HEK293T (cell line): ENCODE measurements around the gene UGT1A10.
A peak's percentile ranks its signal among the peaks of the same experiment; 100 is the strongest.

Source experiments
- CTCF ChIA-PET: fragments of 350-600 bp; formaldehyde crosslinking; extraction: SDS; loops from one replicate; lab custom pipeline; 2021; ENCODE audit warnings: antibody characterized with exemption, inconsistent platforms; lab: Yijun Ruan, JAX
- POLR2A ChIA-PET: fragments of 350-600 bp; formaldehyde crosslinking; extraction: SDS; loops from one replicate; lab custom pipeline; 2020; ENCODE audit warnings: antibody characterized with exemption, inconsistent platforms; lab: Yijun Ruan, JAX
- DNase-seq: peaks from one replicate; pipeline ENCODE4 v3.0.0; 2012; ENCODE audit warnings: mixed read lengths; ENCODE audit errors: extremely low spot score
- ARNT ChIP-seq: fragments of 450-650 bp; IDR thresholded peaks from 2 replicates; pipeline ENCODE4 v1.6.1; 2017; ENCODE audit warnings: mild to moderate bottlenecking
- BHLHE40 ChIP-seq: fragments of 450-650 bp; IDR thresholded peaks from 2 replicates; pipeline ENCODE4 v1.6.1; 2016; ENCODE audit warnings: mild to moderate bottlenecking, moderate library complexity, borderline replicate concordance
- CTBP1 ChIP-seq: fragments of 450-650 bp; IDR thresholded peaks from 2 replicates; pipeline ENCODE4 v1.6.1; 2016; ENCODE audit warnings: borderline replicate concordance
- ELF4 ChIP-seq: fragments of 450-650 bp; IDR thresholded peaks from 2 replicates; pipeline ENCODE4 v1.6.1; 2017; ENCODE audit warnings: antibody characterized with exemption
- FOXA1 ChIP-seq: fragments of 450-650 bp; IDR thresholded peaks from 2 replicates; pipeline ENCODE4 v1.6.1; 2016; ENCODE audit warnings: mild to moderate bottlenecking
- FOXK2 ChIP-seq: fragments of 450-650 bp; IDR thresholded peaks from 2 replicates; pipeline ENCODE4 v1.6.1; 2016; ENCODE audit warnings: mild to moderate bottlenecking
- FOXM1 ChIP-seq: fragments of 450-650 bp; IDR thresholded peaks from 2 replicates; pipeline ENCODE4 v1.6.1; 2017; ENCODE audit warnings: mild to moderate bottlenecking, borderline replicate concordance
- HDGF ChIP-seq: fragments of 450-650 bp; IDR thresholded peaks from 2 replicates; pipeline ENCODE4 v1.6.1; 2017; ENCODE audit warnings: antibody characterized with exemption, borderline replicate concordance
- L3MBTL2 ChIP-seq: fragments of 450-650 bp; conservative IDR thresholded peaks from 2 replicates; pipeline ENCODE4 v1.6.1; 2016; ENCODE audit warnings: mild to moderate bottlenecking
- LEF1 ChIP-seq: fragments of 450-650 bp; IDR thresholded peaks from 2 replicates; pipeline ENCODE4 v1.6.1; 2017; ENCODE audit warnings: mild to moderate bottlenecking, borderline replicate concordance
- NFRKB ChIP-seq: fragments of 450-650 bp; IDR thresholded peaks from 2 replicates; pipeline ENCODE4 v1.6.1; 2016; ENCODE audit warnings: mild to moderate bottlenecking, moderate library complexity
- PKNOX1 ChIP-seq: fragments of 450-650 bp; IDR thresholded peaks from 2 replicates; pipeline ENCODE4 v1.6.1; 2016
- SP1 ChIP-seq: fragments of 450-650 bp; IDR thresholded peaks from 2 replicates; pipeline ENCODE4 v1.6.1; 2017
- SUZ12 ChIP-seq: fragments of 450-650 bp; IDR thresholded peaks from 2 replicates; pipeline ENCODE4 v1.6.1; 2016; ENCODE audit warnings: mild to moderate bottlenecking
- TARDBP ChIP-seq: fragments of 450-650 bp; IDR thresholded peaks from 2 replicates; pipeline ENCODE4 v1.6.1; 2016
- ZNF384 ChIP-seq: fragments of 450-650 bp; IDR thresholded peaks from 2 replicates; pipeline ENCODE4 v1.6.1; 2016

Gene UGT1A10

GRCh38 chr2:233674314-233674713 is 38.1 kb downstream of the UGT1A10 start:
- CTCF ChIA-PET: no interaction called here
- POLR2A ChIA-PET: no interaction called here
- TF ChIP-seq TARDBP: no peak
- TF ChIP-seq BHLHE40: no peak
- no peak for TF ChIP-seq FOXM1
- TF ChIP-seq ARNT: no peak
- no peak for TF ChIP-seq NFRKB
- no peak for TF ChIP-seq HDGF
- no peak for TF ChIP-seq ZNF384
- TF ChIP-seq L3MBTL2: no peak
- TF ChIP-seq CTBP1: no peak
- no peak for TF ChIP-seq SUZ12
- DNase-seq: no peak

- peak; percentile 18 for DNase-seq
- ChIA-PET POLR2A (no interaction called here), CTCF (no interaction called here)
- TF ChIP-seq NFRKB (no peak), CTBP1 (no peak), FOXK2 (no peak), TARDBP (no peak), ZNF384 (no peak), HDGF (no peak), FOXM1 (no peak), LEF1 (no peak), SP1 (no peak), ARNT (no peak), ELF4 (no peak), BHLHE40 (no peak), PKNOX1 (no peak), SUZ12 (no peak), FOXA1 (no peak), L3MBTL2 (no peak)
Measured at GRCh38 chr2:233674995-233675394, 38.7 kb downstream of the UGT1A10 start.

GRCh38 chr2:233676046-233676445 is 39.8 kb downstream of the UGT1A10 start:
- CTCF ChIA-PET: no interaction called here
- no peak for DNase-seq
- no peak for TF ChIP-seq CTBP1
- no peak for TF ChIP-seq SUZ12
- TF ChIP-seq HDGF: no peak
- POLR2A ChIA-PET: no interaction called here

GRCh38 chr2:233679196-233679595 is 42.9 kb downstream of the UGT1A10 start:
- POLR2A ChIA-PET: no interaction called here
- no peak for DNase-seq
- CTCF ChIA-PET: no interaction called here
- TF ChIP-seq TARDBP: no peak

GRCh38 chr2:233680361-233681045 is 44.3 kb downstream of the UGT1A10 start:
- no peak for DNase-seq
- TF ChIP-seq ELF4 (no peak), NFRKB (no peak), BHLHE40 (no peak), FOXM1 (no peak), SP1 (no peak), FOXK2 (no peak), TARDBP (no peak), L3MBTL2 (no peak), FOXA1 (no peak), CTBP1 (no peak), PKNOX1 (no peak), HDGF (no peak), LEF1 (no peak), ARNT (no peak), SUZ12 (no peak), ZNF384 (no peak)
- POLR2A ChIA-PET: no interaction called here
- CTCF ChIA-PET: no interaction called here

- ChIA-PET POLR2A (no interaction called here), CTCF (no interaction called here)
- no peak for DNase-seq
- TF ChIP-seq ARNT: no peak
- no peak for TF ChIP-seq NFRKB
- no peak for TF ChIP-seq SP1
- TF ChIP-seq PKNOX1: no peak
- TF ChIP-seq FOXK2: no peak
- TF ChIP-seq ZNF384: no peak
- no peak for TF ChIP-seq L3MBTL2
- no peak for TF ChIP-seq LEF1
- no peak for TF ChIP-seq ELF4
- TF ChIP-seq CTBP1: no peak
- TF ChIP-seq SUZ12: no peak
- TF ChIP-seq HDGF: no peak
- TF ChIP-seq FOXA1: no peak
- TF ChIP-seq BHLHE40: no peak
- TF ChIP-seq FOXM1: no peak
- TF ChIP-seq TARDBP: no peak
Measured at GRCh38 chr2:233681521-233682099, 45.4 kb downstream of the UGT1A10 start, which contains the start of gene UGT1A7. Gene UGT1A7 (plus strand): TSS chr2:233681901. CDS start chr2:233681938, 37 bp downstream.
